Dedifferentiated amniotic fluid mesenchymal stem cell (primary cell): ENCODE measurements around the gene VIM.

Experiments
- DNase-seq: peaks from one replicate; pipeline ENCODE4 v3.0.0-alpha.2; 2016; ENCODE audit errors: extremely low spot score

The VIM gene

DNA sequence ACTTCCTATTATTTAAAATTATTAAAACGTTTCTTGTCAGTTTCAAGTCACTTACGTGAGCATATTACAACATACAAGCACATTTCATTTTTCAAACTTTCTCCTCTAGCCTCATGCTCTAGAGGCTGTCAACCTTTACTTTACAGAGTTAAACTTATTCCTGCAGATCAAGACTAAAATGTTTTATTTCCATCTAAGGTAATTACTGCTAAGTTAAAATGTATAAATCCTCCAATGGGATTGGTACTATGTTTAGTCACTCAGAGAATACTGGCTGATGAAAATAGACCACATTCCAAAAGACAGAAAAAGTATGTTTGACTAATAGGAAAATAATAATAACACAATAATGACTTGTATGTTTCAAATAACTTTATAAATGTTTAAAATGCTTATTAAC is 18.2 kb upstream of the VIM start:
- no peak for DNase-seq

DNA sequence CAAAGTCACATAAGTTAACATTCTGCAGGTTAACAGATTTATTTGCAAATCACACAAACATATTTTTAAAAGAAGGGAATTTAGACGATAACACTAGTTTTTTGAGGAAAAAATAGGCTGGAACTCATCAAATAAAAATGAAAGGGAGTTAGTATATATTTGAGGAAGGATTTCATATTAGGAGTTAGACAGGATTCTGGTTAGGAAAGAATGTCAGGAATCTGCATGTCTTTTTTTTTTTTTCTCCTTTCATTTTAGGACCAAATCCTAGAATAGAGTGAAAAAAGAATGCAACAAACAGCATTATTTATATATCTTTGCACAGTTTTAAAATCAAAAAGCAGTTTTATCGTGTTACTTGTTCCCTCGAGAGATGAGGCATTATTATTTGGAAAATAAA is 17.7 kb upstream of the VIM start:
- peak; percentile 56 for DNase-seq

DNA sequence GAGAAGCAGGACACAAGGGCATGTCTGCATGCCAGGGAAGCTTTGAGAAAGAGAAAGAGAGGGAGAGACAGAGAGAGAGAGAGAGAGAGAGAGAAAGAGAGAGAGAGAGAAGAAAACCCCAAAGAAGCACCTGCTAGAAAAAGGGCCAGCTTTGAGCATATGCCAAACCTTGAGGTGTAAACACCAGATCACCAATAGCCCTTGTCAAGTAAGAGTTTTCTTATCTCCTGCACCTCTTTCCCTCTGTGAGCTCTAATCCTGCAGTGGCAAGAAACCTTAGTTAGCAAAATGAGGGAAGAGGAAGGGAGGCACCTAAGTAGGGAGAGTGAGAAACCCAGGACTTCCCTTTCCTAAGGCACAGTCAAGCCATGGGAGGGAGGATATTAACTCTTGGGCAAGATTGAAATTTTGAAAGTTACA is 15.2 kb upstream of the VIM start:
- DNase-seq, result no peak

DNA sequence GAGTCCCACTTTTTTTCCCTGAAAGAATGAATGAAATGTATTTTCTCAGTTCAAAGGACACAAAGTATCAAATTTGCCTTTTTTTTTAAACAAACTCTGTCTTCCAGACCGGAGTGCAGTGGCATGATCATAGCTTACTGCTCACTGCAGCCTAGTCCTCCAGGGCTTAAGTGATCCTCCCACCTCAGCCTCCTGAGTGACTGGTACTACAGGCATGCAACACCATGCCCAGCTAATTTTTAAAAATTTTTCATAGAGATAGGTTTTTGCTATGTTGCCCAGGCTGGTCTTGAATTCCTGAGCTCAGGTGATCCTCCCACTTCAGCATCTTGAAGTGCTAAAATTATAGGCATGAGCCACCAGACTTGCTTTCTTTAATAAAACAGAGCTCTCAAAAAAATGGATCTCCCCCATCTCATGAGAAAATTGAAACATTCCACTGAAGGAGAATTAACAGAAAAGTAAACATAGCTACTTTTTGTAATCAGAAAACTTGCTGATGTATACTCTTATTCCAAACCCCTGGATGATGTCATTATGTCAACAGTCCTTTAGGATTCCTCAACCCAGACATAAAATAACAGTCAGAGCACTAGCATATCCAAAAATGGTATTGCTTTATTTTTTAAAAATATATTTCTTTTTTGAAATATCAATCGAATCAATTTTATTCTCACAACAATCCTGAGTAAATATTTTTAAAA is 14.2 kb upstream of the VIM start:
- no peak for DNase-seq

DNA sequence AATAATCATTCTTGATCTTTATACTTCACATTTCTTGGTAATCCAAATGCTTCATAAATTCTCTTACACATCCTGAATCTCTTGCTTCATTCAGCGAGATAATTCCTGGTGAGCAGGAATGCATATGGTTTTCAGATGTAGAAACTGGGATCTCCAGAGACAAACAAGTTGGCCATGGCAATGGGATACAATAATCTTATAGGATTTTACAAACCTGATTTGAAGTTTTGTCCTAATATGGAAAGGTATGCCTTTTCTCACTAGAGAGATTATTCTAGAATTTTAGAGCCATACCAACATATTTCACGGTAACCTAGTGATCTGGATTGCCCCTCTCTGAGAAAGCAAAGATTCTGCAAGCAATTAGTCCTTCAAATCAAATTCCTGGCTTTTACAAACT is 13.5 kb upstream of the VIM start:
- DNase-seq, result no peak

DNA sequence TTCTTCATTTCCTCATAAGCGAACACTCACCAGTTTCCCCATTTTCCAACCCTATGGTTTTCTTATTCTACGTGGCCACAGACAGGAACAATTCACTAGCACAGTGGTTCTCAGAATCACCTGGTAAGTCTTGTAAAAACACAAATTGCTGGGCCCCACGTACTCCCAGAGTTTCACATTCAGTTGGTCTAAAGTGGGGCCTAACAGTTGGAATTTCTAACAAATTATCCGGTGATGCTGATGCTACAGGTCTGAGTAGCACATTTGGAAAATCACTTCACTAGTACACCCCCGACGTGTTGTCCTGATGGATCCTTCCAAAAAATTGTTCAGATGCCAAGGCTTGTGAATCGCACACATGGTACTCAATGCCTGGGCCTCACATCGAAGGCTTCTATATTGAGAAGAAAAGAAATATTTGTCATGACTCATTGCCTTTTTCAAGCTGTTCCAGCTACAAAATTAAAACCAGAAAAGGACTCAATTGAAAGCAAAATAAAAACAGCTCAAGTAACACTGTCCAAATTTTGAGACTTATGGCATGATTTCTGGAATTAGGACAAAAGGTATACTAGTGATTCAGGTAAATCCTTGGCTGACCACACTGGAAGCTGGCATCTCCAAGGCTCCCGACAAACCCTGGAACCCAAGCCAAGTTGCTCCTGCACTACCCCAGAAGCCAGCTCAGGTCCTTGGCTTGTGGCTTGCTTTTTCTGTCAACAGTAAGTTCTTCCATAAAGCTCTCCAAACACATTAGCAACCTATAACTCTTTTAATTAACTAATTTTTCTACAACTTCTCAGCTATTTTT is 12.9 kb upstream of the VIM start:
- peak; percentile 93 for DNase-seq

DNA sequence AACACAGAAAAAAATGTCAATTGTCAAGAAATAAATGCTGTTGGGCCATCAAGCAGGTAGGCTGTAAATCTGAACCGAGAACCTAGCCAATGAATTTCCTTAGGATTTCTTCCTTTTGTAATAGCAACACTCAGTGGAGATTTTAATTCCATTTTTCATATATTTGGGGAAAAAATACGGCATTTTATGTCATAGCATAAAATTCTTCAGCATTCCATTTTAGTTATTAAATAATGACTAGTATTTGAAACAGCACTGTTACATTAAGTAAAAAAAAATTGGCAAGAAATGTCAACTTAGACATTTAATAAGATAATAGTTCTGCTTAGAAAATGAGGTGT is 12.3 kb upstream of the VIM start:
- no peak for DNase-seq

DNA sequence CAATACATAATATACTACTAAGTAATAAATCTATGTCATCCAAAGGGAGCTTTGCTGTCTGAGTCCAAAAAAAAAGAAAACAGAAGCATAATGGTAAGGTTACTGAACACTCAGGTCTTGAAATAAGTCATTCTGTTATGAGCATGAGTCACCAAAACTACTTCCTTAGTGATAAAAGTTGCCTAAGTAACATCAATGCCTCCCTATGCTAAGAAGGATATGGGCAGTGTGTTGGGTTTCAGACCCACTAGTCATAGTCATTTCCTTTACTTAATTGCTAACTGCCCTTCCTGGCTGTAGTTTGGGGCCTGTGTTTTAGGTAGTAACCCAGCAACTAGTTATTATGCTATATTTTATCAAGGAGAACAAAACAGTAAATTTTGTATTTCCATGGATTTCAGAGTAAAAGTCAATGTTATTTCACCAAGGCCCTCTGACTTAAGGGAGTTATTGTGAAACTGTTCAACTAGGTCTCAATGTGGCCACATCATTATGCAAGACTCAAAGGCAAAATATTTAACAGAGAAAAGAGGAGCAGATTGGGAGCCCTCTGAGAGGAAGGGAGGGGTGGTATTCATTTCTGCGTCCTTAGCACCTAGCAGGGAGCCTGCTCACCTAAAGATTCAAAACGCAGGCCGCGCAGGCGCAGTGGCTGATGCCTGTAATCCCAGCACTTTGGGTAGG is 11.7 kb upstream of the VIM start:
- DNase-seq, result peak; percentile 91

DNA sequence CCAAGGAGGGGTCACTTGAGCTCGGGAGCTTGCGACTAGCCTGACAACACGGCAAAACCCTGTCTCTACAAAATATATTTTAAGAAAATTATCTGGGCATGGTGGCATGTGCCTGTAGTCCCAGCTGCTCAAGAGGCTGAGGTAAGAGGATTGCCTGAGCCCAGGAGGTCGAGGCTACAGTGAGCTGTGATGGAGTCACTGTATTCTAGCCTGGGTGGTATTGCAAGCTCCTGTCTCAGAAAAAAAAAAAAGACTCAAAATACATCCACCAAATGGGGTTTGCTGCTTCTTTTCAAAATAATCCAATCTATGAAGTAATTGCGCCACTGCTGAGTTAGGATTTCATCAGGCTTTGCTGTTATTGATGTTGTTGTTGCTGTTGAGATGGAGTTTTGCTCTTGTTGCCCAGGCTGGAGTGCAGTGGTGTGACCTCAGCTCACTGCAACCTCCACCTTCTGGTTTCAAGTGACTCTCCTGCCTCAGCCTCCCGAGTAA is 11.1 kb upstream of the VIM start:
- no peak for DNase-seq

DNA sequence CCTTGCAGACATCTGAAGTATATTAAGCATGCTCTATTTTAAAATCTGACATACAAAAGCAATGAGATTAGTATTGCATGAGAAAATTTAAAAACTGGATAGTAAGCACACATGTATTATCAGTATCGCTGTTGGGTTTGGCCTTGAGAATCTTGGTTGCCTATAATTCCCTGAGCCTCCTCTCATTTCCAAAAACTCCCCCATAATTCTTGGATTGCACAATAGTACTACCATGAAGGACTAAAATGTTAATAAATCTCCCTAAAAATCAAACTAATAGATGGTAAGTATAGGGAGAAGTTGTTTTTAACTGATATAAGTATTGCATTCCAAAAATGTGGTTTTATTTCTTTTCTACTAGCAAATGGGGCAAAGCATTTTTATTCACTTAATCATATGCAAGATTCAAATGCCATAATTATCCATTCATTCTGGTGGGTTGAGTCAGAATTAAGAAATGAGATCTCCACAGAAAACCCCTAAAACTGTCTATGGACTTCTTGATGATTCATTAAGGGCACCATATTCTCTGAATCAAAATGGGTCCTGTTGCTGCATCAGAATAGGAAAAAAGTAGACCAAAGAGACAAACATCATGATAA is 10.3 kb upstream of the VIM start:
- peak; percentile 62 for DNase-seq

DNA sequence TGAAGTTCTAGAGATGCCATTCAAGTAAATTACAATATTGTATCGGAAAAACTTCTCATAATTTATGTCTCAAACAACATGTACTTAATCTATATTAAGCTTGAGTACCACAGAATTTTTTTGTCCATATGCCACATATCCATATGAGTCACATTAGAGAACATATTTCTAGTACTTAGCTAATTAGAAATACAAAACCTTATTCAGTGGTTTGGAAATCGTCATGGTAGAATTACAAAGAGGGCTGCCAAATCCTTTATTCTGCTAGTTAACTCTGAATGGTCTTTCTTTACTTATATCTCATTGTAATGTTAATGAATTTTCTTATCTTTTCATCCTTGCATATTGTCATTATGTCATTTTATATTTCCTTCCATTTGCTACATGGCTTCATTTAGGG is 9.0 kb upstream of the VIM start:
- DNase-seq, result peak; percentile 85

DNA sequence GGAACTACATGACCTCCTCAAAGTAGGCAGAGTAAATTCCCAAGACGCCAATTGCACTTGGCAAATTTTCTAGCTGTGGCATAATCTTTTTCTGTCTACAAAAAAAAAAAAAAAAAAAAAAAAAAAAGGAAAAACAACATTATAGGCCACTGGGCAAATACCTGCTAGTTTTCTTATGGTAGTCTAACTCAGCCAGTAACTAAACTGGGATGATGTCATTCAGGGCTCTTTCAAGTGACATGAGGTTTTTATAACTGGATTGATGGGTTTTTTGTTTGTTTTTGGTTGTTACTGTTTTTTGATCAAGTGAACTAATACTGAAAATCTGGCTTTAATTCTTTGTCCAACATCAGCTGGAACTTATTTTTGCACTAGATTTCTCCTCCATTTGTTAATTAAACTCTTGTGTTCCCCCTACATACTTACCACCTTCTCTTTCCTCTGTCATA is 7.4 kb upstream of the VIM start:
- DNase-seq, result no peak

DNA sequence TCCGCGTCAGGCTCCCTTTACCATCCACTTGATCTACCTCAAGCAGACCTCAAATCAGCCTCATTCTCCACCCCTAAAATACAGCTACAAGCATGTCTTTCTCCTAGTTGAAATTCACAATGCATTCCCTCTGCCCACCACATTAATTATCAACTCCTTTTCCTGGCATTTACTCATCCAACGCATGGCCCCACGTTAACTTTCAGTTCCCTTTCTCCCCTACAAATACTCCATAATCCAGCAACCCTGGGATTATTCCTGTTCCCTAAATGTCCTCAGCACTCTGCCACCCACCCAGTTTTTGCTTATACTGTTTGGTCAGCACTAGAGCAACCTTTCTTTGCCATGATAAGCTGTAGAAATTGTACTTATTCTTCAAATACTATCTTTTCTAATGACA is 5.7 kb upstream of the VIM start:
- no peak for DNase-seq

DNA sequence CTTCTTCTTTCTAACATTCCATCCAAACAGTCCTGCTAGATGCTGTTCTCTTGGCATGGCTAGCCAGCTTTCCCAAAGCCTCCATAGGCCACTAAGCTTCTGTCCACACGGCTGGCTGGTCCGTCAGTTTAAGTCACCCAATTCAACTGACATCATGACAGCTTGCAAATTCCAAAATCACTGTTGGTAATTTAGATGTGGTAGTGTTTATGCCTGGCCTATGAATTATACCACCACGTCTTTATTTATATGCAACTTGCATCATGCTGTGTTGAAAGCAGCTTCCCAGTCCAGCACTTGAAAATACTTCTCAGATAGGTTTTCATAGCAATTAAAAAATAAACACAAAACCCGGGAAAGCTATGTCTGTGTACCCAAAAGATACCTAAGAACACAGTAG is 2.2 kb upstream of the VIM start:
- DNase-seq, result no peak

DNA sequence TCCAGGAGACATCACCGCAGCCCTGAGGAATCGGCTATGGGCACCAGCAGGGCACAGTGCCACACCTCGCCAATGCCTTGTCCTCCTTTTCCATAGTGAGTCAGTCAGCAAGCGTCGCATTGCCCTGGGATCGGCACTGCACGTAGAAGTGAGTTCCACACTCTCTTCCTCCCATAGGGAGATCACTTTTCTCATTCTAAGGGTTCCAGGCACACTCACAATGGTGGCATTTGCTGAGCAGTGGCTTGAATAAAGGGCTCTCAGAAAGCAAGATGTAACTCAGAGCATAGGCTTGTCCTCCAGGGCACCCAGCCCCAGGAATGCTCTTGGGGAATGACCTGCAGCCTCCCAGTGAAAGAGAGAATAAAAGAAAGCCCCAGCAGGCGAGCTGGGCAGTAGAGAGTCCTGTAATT is 1.1 kb upstream of the VIM start:
- DNase-seq, result no peak

DNA sequence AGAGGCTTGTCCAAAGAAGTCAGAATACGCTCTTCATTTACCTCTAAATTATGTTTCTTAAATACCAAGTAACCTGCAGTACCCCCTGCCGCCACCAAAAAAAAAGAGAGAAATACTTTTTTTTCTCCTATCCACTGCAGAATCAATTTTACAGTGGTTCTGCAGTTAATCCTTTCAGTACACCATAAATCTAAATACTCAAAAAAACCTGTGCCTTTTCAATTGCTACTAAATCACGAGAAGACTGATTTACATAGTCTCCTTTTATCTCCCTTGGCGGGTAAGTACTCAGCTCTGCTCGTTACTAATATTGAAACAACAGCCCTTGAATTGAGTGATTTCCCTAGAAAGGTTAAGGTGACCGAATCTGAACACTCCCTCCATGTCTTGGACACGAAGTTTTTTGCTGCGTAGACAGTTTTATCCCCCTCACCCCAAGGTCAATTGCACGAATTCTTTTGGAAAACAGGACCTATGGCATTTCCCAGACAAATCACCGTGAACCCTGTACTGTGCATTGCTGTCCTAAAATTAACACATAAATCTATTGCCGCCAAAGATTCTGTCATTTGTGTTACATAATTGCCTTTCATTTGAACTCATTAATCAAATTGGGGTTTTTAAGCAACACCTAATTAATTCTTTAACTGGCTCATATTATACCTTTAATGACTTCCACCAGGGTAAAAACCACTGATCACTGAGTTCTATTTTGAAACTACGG is 512 bp upstream of the VIM start:
- DNase-seq, result no peak

DNA sequence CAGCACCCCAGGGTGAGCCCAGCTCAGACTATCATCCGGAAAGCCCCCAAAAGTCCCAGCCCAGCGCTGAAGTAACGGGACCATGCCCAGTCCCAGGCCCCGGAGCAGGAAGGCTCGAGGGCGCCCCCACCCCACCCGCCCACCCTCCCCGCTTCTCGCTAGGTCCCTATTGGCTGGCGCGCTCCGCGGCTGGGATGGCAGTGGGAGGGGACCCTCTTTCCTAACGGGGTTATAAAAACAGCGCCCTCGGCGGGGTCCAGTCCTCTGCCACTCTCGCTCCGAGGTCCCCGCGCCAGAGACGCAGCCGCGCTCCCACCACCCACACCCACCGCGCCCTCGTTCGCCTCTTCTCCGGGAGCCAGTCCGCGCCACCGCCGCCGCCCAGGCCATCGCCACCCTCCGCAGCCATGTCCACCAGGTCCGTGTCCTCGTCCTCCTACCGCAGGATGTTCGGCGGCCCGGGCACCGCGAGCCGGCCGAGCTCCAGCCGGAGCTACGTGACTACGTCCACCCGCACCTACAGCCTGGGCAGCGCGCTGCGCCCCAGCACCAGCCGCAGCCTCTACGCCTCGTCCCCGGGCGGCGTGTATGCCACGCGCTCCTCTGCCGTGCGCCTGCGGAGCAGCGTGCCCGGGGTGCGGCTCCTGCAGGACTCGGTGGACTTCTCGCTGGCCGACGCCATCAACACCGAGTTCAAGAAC is 1.1 kb downstream of the VIM start:
- peak; percentile 88 for DNase-seq

DNA sequence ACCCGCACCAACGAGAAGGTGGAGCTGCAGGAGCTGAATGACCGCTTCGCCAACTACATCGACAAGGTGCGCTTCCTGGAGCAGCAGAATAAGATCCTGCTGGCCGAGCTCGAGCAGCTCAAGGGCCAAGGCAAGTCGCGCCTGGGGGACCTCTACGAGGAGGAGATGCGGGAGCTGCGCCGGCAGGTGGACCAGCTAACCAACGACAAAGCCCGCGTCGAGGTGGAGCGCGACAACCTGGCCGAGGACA is 1.6 kb downstream of the VIM start:
- DNase-seq, result no peak

DNA sequence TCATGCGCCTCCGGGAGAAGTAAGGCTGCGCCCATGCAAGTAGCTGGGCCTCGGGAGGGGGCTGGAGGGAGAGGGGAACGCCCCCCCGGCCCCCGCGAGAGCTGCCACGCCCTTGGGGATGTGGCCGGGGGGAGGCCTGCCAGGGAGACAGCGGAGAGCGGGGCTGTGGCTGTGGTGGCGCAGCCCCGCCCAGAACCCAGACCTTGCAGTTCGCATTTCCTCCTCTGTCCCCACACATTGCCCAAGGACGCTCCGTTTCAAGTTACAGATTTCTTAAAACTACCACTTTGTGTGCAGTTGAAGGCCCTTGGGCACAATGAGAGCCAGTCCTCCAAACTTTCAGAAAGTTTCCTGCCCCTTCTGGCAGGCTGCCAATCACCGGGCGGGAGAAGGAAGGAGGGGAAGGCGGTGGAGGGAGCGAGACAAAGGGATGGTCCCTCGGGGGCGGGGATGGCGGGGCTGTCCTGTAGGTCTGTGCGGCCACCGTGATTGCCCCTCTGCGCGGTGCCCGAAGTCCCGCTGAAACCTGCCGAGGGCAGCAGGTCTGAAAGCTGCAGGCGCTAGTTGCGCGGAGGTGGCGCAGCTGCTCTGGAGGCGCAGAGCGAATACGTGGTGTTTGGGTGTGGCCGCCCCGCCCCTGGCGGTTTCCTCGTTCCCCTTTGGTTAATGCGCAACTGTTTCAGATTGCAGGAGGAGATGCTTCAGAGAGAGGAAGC is 2.1 kb downstream of the VIM start:
- DNase-seq, result peak; percentile 57

DNA sequence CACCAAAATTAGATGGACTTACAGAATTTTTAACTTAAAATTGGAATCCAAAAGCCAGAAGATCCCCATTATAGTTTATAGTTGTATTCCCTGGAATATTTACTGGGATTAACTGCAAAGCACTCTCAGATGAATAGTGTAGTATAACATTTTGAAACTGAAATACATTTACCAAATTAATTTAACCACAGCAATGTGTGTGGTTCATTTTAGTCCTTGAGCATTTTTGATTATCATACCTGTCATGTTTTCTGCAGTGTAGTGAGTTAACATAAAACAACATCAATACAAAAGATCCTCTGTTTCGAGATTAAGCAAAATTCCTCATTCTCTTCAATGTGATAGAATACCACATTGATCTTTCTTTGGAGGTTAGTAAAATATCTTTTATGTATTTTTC is 3.7 kb downstream of the VIM start:
- no peak for DNase-seq
